ENCODE data around the gene USB1.

USB1 gene

DNA sequence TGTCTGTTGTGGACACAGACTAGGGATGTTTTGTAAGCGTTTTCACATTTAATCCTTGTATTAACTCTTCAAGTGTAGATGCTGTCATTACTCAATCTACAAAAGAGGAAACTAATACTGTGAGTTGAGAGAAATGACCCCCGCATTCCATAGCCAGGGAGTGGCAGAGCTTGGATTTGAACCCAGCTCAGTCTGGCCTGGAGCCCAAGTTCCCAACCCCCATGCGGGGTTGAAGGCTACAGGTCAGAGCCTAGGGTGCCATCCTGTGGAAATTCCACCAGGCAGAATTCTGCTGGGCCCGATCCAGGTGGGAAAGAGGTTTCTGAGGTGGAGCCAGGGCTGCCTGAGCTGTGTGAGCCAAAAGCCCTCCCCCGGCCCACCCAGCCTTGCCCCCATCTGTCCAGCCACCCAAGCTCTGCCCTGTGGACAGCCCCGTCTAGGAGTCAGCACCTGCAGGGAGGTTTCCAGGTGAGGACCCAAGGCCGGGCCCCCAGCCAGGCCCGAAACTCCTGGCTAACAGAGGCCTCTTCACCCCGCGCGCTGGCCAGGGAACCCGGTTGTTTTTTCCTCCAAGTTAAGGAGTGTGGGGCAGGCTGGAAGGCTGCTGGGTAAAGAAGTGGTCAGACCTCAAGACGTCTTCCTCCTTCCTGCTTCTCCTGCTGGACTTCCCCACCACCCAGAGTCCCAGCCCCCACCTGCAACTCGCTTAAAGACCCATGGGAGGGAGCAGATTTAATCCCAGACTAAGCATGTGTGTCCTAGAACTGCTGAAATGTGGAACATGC, 30.0 kb downstream of the USB1 start:
- no peak for DNase-seq (ENCODE audit: low read depth in 1 of 2, low spot score in 1 of 2)

DNA sequence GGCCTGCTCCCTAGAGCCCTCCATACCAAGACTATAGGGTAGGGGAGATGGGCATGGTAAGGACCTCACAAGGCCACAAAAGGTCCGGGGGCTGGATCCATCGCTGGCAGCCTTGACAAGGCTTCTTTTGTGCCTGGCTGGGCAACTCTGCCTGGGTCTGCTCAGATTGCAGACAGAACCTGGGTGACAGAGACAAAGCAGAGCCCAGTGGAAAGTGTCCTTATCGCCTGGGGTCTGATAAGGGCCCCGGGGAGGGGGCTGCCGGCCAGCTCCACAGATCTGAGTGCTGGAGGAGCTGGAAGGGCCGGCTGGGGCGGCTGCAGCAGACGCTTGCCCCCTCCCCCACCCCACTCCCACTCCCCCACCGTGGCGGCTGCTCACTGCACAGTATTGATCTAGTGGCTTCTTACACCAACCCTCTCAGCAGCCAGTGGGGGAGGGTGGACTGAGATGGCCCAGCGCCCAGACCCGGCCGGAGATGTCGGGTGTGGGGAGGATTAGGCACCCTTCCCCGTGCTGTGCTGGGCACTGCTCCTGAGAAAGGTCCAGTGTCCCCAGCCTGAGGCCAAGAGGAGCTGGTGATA, 31.6 kb downstream of the USB1 start:
- no peak for DNase-seq (ENCODE audit: low read depth in 1 of 2, low spot score in 1 of 2)

DNA sequence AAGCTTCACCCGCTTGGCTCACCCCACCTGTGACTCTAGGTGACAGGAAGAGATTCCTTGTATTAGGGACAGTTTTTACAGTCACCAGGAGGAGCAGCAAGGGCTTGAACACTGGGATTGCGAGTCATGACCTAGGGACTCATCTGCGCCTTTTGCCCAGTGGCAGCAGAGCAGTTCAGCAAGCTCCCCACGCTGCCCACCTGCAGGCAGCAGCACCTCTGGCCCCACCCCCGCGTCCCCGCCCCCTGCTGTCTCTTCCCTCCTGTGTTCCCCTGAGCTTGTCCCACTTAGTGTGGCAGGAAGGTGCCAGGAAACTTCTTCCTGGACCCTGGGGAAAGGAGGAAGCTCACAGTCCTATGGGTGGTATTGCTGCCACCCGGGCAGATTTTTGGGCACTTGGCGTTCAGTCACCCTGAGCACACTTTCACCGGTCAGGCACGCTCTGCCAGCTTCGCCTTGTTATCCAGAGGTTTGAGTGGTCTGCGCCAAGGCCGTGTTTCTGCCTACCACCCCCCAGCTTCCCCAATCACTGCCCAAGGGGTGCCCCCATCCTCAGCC, 33.0 kb downstream of the USB1 start:
- DNase-seq (ENCODE audit: low read depth in 1 of 2, low spot score in 1 of 2) = no peak

- DNase-seq (ENCODE audit: low read depth in 1 of 2, low spot score in 1 of 2) = no peak
Observed at GRCh38 chr16:58034774-58035173, 33.6 kb downstream of the USB1 start.

- DNase-seq (ENCODE audit: low read depth in 1 of 2, low spot score in 1 of 2) = no peak
Observed at GRCh38 chr16:58035356-58036170, 34.4 kb downstream of the USB1 start.

DNA sequence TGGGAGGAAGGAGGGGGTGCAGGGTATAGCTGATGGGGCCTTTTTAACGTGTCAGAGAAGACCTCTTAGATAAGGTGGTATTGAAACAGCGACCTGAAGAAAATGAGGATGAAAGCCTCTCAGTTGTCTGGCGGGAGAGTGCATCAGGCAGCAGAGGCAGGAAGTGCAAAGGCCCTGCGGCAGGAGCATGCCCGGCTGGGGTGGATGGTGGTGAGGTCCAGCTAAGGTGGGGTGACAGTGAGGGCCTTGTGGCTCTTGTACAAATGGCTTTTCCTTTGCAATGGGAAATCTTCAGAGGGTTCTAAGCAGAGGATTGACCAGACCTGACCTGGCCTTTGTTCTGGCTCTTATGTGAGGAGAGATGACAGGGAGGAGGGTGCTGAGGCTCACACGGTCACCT, 35.7 kb downstream of the USB1 start:
- no peak for DNase-seq (ENCODE audit: low read depth in 1 of 2, low spot score in 1 of 2)

- no peak for DNase-seq (ENCODE audit: low read depth in 1 of 2, low spot score in 1 of 2)
Observed at GRCh38 chr16:58037365-58038057, 36.3 kb downstream of the USB1 start.

DNA sequence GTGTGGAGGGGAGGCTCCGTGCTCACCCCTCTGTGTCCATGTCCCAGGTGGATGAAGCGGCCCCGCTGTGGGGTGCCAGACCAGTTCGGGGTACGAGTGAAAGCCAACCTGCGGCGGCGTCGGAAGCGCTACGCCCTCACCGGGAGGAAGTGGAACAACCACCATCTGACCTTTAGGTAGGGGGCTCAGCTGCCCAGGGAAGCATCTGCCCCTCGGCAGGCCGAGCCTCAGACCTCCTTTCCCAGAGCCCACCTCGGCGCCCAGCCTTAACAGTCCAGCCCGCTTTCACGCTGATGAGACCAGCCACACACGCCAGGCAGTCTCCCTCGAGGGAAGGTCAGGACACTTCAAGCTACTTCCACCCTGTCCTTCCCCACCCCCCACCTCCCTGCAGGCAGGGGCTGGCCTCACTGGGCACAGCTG, 37.0 kb downstream of the USB1 start:
- DNase-seq (ENCODE audit: low read depth in 1 of 2, low spot score in 1 of 2) = no peak

DNA sequence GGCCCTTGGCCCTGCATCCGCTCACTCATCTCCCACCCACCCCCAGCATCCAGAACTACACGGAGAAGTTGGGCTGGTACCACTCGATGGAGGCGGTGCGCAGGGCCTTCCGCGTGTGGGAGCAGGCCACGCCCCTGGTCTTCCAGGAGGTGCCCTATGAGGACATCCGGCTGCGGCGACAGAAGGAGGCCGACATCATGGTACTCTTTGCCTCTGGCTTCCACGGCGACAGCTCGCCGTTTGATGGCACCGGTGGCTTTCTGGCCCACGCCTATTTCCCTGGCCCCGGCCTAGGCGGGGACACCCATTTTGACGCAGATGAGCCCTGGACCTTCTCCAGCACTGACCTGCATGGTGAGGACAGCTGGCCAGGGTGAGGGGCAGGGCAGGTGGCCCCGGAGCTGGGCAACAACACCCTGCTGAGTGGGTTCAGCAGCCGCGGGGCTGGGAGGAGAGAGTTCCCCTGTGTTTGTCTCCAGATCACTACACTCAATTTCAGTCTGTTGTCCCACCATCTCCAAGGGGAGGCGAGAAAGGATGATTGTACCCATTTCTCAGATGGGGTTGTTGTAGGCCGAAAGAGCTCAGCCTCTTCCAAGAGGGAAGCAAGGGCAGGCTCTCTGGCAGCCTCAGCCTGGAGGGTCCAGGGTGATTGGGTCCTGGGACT, 38.8 kb downstream of the USB1 start:
- DNase-seq (ENCODE audit: low read depth in 1 of 2, low spot score in 1 of 2) = no peak

DNA sequence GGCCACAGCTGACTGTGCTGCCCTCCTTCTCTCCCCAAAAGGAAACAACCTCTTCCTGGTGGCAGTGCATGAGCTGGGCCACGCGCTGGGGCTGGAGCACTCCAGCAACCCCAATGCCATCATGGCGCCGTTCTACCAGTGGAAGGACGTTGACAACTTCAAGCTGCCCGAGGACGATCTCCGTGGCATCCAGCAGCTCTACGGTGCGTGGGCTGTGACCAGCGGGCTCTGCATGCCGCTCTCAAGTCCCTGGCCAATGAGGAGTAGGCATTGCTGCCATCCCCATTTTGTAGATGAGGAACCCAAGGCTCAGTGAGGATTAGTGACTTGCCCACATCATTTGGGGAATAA, 39.3 kb downstream of the USB1 start:
- no peak for DNase-seq (ENCODE audit: low read depth in 1 of 2, low spot score in 1 of 2)

DNA sequence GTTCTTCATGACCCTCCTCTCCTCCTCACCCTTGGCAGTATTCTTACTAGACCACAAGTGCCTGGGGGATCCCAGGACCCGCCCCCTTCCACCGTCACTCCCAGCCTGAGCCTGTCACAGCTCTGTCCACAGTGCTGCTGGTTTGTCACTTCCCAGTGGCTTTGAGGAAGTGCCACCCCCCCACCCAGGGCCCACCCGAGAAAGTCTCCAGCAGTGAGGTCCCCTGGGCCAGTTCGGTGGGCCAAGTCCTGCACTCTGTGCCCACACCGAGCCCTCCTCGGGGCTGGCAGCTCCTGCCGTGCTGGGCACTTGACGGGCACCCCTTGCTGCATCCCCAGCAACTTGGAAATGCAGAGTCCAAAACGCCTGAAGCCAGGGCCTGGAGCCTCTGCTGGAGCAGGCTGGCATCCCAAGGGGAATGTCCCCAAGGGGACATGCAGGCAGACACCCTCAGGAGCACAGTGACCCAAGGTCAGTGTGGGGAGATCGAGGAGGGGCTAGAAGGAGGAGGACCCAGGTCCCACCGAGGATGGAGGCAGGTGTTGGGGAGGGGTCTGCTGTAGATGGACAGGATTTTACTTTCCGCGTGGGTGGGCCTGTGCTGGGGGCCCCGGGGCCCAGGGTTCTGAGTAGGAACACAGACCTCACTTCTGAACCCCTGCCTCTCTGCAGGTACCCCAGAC, 39.9 kb downstream of the USB1 start:
- no peak for DNase-seq (ENCODE audit: low read depth in 1 of 2, low spot score in 1 of 2)

GRCh38 chr16:58041628-58041955, 40.4 kb downstream of the USB1 start:
- DNase-seq (ENCODE audit: low read depth in 1 of 2, low spot score in 1 of 2) = no peak

DNA sequence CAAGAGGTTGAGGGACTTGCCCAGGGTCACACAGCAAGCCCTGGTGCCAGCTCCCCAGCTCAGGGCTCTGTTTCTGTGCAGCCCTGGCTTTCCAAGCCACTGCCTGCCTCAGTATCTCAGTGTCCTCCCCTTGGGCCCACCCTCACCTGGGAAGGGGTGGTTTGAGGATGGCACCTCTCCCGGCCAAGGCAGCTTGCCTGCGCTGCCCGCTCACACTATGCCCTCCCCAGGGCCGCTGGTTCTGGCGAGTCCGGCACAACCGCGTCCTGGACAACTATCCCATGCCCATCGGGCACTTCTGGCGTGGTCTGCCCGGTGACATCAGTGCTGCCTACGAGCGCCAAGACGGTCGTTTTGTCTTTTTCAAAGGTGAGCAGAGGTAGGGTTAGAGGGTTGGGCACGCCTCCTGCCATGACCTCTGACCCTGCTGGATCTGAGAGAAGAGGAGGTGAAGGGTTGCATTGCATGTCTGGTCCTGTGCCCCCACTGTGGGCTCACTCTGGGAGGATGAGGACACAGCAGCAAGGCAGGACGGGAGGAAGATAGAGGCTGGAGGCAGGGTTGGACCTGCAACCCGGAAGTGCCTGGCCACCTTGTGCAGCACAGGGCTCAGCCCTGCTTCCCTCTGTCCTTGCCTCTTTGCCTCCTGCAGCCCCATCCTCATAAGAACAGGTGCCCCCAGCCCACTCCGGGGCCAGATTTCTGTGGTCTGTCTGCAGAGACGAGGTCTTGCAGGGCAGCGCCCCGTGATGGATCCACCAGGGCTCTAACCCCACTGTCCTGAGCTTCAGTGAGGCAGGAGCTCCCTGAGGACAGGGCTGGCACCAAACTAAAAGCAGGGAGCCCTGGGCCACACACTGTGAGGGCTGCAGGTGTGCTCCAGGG, 41.0 kb downstream of the USB1 start:
- DNase-seq (ENCODE audit: low read depth in 1 of 2, low spot score in 1 of 2) = no peak

GRCh38 chr16:58042886-58043515, 41.8 kb downstream of the USB1 start:
- DNase-seq (ENCODE audit: low read depth in 1 of 2, low spot score in 1 of 2) = no peak

DNA sequence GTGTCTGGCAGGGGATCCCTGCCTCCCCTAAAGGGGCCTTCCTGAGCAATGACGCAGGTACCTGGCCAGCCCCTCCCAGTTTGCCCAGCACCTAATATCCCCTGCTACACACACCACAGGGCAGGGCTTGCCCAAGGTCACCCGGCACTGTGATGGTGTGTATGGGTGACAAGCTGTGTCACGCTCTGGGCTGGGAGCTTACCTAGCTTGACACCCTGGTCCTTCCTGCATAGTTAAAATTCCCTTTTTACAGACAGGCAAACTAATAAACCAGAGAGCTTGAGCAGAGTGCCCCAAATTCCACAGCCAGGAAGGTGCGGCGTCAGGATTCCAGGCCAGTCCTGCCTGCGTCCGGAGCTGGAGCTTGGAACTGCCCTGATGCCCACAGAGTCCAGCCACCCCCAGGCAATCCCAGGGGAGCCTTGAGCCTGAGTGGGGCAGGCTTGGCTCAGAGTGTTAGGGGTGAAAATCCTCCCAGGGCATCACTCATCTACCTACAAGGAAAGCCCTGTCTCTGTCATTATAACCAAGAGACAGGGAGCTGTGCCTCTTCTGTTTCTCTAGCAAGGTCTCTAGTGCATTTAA, 42.5 kb downstream of the USB1 start:
- no peak for DNase-seq (ENCODE audit: low read depth in 1 of 2, low spot score in 1 of 2)

GRCh38 chr16:58044266-58045019, 43.2 kb downstream of the USB1 start:
- no peak for DNase-seq (ENCODE audit: low read depth in 1 of 2, low spot score in 1 of 2)

GRCh38 chr16:58045096-58045495, 43.9 kb downstream of the USB1 start:
- no peak for DNase-seq (ENCODE audit: low read depth in 1 of 2, low spot score in 1 of 2)
